HEK293 (cell line): Measurements from ENCODE around the gene LRRC32.

Experiments used
- ZBTB44 ChIP-seq: fragments of 450-650 bp; IDR thresholded peaks from 2 replicates; pipeline ENCODE4 v1.5.1; 2018; ENCODE audit warnings: missing biosample characterization, mild to moderate bottlenecking, missing genetic modification characterization
- ZNF274 ChIP-seq, 2 experiments: fragments of 200-500 bp in 1 of 2; fragments of 450-650 bp in 1 of 2; sonication (Bioruptor generic) in 1 of 2; formaldehyde crosslinking in 1 of 2; IDR thresholded peaks; 2 replicates each; pipeline versions ENCODE4 v1.5.1 to v1.6.1; 2014 to 2016; ENCODE audit warnings: borderline replicate concordance in 1 of 2, inconsistent platforms in 1 of 2, low read length in 1 of 2, missing biosample characterization in 1 of 2, missing genetic modification characterization in 1 of 2
- ZNF350 ChIP-seq: fragments of 450-650 bp; formaldehyde crosslinking; IDR thresholded peaks from 2 replicates; pipeline ENCODE4 v1.5.0; 2017; ENCODE audit warnings: missing biosample characterization, mild to moderate bottlenecking, missing genetic modification characterization
- ZNF510 ChIP-seq: fragments of 450-650 bp; formaldehyde crosslinking; IDR thresholded peaks from 2 replicates; pipeline ENCODE4 v1.5.1; 2018; ENCODE audit warnings: mild to moderate bottlenecking, missing genetic modification characterization, missing biosample characterization; ENCODE audit not compliant: insufficient replicate concordance
- ZNF747 ChIP-seq: fragments of 450-650 bp; formaldehyde crosslinking; IDR thresholded peaks from 2 replicates; pipeline ENCODE4 v1.5.1; 2016; ENCODE audit warnings: missing biosample characterization, missing genetic modification characterization

GRCh38 chr11:76658231-76658630 is 12.3 kb downstream of the LRRC32 start:
- TF ChIP-seq ZNF747 (tag by site-specific recombination): no peak
- no peak for TF ChIP-seq ZNF510
- no peak for TF ChIP-seq ZNF274 (IDR thresholded peaks at IDR 0.05; ENCODE audit: low read length)
- no peak for TF ChIP-seq ZNF274 (tag by site-specific recombination; IDR thresholded peaks at IDR 0.05; ENCODE audit: borderline replicate concordance)
- no peak for TF ChIP-seq ZNF350 (tag by site-specific recombination)
- TF ChIP-seq ZBTB44 (tag by site-specific recombination): no peak
